T-helper 22 cell (primary cell): ENCODE measurements around the gene CGB8.
"Not testable (repeated sequence)": the region's sequence is repeated elsewhere in the genome, so short reads cannot be mapped to it uniquely, and the experiment has no call there.

Source experiments
- DNase-seq: peaks from one replicate; pipeline ENCODE4 v3.0.0-alpha.2; 2020; ENCODE audit warnings: low read depth

Gene CGB8

DNA sequence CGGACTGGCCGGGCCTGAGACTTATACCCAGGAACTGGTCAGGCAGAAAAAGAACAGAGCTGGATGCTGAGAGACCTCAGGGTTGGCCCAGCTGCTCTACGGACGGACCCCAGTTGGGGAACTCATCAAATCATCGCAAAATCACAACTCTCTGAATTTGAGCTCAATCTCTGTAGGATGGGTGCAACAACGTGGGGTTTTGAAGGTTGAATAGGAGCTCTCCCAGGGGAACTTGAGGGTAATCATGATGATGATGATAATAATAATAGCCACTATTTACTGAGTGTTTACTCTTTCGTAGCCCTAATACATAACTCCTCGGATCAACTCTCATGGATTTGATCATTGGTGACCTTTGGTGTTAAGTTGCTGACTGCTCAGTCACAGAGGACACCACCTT, 18.6 kb downstream of the CGB8 start:
- not testable (repeated sequence) for DNase-seq

GRCh38 chr19:49029749-49030148, 19.2 kb downstream of the CGB8 start:
- not testable (repeated sequence) for DNase-seq

GRCh38 chr19:49028686-49029085, 20.2 kb downstream of the CGB8 start:
- DNase-seq = not testable (repeated sequence)

DNA sequence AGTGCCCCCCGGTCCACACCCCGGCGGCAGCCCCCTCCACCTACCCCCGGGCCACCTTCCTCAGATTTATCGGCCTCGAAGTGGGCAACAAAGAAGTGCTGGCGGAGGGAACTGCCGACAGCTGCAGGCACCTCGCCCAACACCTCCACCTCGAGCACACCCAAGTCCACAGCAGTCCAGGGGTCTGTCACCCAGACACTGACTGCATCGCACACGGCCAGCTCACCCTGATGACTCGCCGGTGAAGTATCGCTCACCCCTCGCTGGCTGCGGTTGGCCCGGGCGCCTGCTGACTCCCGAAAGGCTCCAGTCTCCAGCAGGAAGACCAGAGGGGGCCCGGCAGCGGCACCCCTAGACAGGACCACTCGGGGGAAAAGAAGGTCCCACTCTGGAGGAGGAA, 23.3 kb downstream of the CGB8 start:
- not testable (repeated sequence) for DNase-seq

DNA sequence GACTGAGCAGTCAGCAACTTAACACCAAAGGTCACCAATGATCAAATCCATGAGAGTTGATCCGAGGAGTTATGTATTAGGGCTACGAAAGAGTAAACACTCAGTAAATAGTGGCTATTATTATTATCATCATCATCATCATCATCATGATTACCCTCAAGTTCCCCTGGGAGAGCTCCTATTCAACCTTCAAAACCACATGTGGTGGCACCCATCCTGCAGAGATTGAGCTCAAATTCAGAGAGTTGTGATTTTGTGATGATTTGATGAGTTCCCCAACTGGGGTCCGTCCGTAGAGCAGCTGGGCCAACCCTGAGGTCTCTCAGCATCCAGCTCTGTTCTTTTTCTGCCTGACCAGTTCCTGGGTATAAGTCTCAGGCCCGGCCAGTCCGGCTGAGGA, 23.8 kb downstream of the CGB8 start:
- not testable (repeated sequence) for DNase-seq

- DNase-seq = not testable (repeated sequence)
These were observed 24.7 kb downstream of the CGB8 start, which contains the start of gene CGB3 for GRCh38 chr19:49024233-49024632. Gene CGB3 (minus strand): TSS chr19:49024333. CDS start chr19:49023971, 362 bp downstream.

GRCh38 chr19:49022116-49022515, 26.8 kb downstream of the CGB8 start:
- no peak for DNase-seq

GRCh38 chr19:49020931-49021895, 27.7 kb downstream of the CGB8 start:
- no peak for DNase-seq

DNA sequence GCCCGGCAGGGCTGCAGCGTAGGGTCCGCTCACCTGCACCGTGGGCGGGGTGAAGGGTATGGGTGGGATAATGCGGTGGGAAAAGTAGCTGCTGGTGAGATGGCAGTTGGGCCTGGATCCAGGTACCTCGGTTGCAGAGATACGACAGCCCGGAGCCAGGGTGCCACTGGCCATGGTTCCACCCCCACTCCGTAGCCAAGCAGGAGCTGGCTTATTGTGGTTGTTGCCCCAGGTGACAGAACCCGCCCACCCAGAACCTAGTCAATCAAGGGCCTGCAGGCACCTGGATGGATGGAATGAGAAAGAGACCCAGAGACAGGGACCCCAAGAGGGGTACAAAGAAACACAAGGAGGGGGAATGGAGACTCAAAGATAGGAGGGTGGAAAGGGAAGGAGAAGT, 28.6 kb downstream of the CGB8 start:
- DNase-seq = no peak

- DNase-seq = peak; percentile 36
These were observed 29.5 kb downstream of the CGB8 start for GRCh38 chr19:49019242-49019932.

DNA sequence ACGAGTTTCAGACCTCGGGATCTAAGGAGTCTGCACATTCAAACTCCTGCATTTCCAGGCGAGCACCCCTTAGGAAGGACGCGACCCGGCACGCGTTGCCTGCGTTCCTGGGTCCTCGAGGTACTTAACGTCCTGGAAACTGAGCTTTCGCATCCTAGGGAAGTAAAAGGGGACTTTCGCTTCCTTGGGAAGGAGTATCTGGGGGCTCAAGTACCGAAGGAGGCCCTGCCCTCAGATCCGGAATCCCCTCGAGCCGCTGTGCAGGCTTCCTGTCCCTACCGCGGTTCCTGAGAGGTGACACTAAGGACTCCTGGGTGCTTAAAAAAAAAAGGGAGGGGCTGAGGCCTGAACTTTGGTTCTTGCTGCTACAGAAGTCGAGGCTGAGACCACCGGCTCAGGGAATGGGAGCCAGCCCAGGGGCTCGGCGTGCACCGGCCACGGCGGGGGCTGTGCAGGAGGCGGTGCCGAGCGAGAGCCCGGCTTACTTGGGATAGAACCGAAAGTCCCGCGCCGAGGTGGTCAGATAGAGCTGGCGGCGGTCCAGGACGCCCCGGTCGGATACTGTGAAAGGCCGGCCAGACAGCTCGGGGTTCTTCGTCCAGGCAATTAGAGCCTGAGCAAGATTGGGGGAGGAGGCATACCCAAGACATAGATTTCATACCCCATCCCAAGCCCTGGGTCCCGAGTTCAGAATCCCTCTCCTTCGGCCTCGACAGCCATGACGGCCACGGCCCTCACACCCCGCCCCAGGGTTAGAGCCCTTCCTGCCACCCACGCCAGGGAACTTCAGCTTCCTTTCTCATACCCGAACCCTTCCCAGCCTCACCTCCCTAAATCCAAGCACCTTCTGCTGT, 30.3 kb downstream of the CGB8 start:
- DNase-seq = not testable (repeated sequence)

- DNase-seq = peak; percentile 51
These were observed 31.1 kb downstream of the CGB8 start for GRCh38 chr19:49017666-49018351.

DNA sequence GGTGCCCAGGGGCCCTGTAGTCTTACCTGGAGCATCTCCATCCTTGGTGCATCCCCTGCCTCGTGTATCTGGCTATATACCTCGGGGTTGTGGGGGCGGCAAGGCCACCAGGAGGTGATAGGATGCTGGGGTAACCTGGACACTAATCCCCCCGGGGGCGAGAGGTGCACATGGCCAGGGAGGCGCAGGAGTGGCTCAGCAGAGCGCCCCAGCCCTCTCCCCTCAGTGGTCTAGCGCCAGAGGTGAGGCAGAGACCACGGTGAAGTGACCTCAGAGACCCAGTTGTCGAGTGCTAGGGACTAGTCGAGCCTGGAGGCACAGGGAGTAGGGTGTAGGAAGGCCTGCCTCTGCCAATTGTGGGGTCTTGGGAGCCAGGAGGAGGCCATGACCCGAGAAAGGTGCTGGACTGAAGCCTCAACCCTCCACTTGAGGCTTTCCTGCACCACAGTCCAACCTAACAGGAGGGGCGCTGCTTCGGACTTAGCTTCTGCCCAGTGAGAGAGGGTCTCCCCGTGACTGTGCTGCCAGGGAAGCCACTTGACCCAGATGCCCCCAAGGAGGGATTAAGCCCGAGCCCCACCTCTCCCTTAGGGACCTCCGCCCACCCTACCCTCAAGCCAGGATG, 31.8 kb downstream of the CGB8 start, which contains the start of gene LHB:
Gene LHB (minus strand): TSS at position 51 of the 625 bp plus-strand sequence. CDS start 10 bp downstream, at position 41.
- no peak for DNase-seq

DNA sequence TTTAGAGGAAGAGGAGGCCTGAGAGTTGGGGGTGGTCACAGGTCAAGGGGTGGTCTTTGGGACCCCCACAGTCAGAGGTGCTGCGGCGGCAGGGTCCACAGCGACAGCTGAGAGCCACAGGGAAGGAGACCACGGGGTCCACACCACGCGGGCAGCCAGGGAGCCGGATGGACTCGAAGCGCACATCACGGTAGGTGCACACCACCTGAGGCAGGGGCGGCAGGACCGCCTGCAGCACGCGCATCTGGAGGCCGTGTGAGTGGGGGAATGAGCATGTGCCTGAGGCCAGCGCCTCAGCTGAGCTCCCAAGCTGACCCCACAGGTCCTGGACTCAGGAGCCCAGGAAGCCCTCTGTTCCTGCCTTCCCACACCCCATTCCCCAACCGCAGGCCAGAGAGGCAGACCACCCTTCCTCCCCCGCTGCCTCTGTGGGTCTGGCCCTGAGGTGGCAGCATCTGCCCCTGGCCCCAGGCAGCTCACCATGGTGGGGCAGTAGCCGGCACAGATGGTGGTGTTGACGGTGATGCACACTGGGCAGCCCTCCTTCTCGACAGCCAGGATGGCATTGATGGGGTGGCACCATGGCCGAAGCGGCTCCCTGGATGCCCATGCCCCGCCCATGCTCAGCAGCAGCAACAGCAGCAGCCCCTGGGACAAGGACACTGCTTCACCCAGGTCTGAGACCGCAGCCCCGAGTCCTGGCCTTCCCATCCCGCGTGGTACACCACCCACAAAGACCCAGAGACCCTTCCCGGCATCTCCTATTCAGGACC, 32.7 kb downstream of the CGB8 start:
- no peak for DNase-seq

- no peak for DNase-seq
These were observed 34.0 kb downstream of the CGB8 start for GRCh38 chr19:49014870-49015255.

DNA sequence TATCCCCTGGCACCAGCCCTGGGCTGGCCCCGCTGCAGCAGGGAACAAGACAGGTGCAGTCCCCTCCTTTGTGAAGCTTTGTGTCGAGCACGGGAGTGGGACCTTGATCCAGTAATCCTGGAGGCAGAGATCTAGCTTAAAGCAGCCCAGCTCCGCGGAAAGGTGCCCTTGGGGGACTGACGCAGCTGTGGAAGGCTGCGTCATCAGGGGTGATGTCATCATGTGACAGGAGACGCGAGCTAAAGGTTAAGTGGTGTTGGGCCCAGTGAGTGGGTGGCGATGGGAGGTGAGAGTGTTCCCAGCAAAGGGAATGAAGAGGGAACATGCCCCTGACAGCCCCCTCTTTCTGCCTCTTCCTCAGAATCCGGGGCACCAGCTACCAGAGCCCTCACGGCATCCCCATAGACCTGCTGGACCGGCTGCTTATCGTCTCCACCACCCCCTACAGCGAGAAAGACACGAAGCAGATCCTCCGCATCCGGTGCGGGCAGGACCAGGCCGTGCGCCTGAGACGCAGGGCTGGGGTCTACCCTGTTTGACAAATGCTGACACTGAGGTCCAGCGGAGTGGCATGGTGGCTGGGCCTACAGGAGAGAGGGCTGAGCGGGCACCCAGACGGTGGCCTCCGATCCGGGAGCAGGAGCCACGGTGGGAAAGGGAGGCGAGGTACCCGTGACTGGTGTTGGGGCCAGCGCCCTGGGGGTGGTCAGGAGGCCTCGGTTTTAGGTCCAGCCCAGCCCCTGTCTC, 34.6 kb downstream of the CGB8 start:
- DNase-seq = no peak

DNA sequence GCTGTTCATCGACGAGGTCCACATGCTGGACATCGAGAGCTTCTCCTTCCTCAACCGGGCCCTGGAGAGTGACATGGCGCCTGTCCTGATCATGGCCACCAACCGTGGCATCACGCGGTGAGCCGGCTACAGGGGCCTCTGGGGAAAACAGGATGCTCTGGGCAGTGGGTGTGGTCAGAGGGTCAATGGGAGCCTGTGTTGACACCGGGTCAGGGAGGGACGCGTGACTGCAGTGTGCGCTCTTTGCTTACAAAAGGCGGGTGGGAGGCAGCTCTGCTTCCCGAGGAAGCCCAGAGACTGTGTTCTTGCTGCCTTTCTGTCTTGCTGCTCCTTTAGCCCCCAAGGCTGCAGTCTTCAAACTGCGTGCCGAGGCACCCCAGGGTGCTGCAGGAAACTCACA, 37.7 kb downstream of the CGB8 start:
- DNase-seq = no peak

DNA sequence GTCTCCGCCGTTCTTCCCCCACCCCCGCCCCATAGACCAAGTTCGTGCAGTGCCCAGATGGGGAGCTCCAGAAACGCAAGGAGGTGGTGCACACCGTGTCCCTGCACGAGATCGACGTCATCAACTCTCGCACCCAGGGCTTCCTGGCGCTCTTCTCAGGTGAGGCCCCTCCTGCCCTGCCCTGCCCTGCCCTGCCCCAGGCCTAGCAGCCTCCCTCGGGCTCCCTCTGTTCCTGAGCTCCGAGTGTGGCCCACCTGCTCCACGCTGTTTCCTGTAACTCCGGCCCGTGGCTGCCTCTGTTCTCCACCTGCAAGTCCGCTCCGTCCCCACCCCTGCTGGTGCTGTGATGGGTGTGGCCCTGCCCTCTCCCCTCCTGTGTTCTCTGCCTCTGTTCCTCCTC, 38.5 kb downstream of the CGB8 start:
- DNase-seq = no peak

DNA sequence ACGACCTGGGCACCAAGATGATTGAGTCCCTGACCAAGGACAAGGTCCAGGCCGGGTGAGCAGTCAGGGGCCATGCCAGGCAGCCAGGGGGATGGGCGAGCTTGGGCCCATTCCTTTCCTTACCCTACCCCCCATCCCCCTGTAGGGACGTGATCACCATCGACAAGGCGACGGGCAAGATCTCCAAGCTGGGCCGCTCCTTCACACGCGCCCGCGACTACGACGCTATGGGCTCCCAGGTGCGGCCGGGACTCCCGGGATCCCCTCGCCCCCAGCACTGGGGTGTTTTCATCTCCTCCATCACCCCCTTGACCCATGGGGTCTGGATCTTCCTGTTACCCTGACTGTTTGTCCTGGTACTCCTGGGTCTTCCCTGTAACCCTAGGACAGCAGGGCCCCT, 39.1 kb downstream of the CGB8 start:
- no peak for DNase-seq
